ENCODE data around the gene PRKN. TPM values are rescaled to one million over a fixed set of nuclear protein-coding genes. Genes with fewer than 3 reads are reported as not detected.

The PRKN gene
- total and polyA plus RNA-seq, 2 experiments from 2014 or later: 2.3 to 3.9 TPM

DNA sequence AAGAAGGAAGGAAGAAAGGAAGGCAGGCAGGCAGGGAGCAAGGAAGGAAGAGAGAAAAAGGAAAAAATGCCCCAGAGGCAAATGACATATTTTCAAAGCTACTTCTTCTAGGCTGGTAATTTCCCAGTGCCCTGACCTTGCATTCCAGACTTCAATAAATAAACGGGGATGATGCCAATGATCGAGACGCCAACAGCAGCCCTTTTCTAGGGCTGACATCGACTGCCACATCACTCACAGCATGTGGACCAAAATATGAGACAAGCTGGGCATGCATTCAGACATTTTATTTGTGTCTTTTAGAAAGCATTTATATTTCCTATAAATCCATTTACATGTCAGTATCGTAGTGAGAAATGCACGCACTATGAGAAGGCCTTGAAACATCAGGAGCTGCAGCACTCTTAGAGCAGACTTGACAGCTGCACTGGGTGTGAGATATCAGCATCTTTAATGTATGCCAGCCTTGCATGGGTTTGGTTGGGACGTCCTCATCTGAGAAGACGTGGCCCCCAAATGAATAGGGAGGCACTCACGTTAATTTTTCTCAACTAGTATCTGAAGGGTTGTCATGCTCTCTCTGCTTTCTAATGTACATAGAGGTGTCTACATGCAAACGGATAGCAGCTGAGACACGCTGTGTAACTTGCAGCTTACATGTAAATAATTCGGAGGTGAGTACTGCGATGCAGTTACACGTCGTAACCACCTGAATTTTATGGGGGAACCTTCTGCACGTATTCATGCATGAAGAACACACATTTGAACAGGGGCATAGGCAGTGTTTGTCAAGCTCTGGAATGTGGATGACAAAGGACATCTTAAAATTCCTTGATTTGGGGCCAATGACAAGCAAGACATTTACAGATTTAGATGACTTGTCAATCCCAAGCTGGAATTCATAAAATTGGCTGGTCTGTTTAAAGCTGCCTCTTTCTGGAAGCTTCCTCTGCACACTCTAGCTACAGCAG, 1304.6 kb downstream of the PRKN start:
- no peak for DNase-seq (ENCODE audit: low spot score)
- Histone ChIP-seq H3K4me1 (ENCODE audit: insufficient read depth) (no peaks in the 10 kb centered on the region), H3K27ac (no peak overlapping the region), H3K4me3 (no peak overlapping the region), H3K36me3 (replicated peaks; ENCODE audit: insufficient read depth, low read depth) (no peaks in the 10 kb centered on the region), H3K9me3 (ENCODE audit: low read depth) (no peaks in the 10 kb centered on the region), H4K20me1 (ENCODE audit: insufficient read depth, poor library complexity, severe bottlenecking) (no peaks in the 10 kb centered on the region), H3K4me2 (no peak overlapping the region), H3K27me3 (no peaks in the 10 kb centered on the region), H2AFZ (no peak overlapping the region), H3K79me2 (no peaks in the 10 kb centered on the region), H3K9me2 (replicated peaks; ENCODE audit: insufficient read depth) (no peaks in the 10 kb centered on the region)
- WGBS (ENCODE audit: low lambda C conversion rate, missing lambda C conversion rate): 79% methylated on average over 16 of the region's 16 CpGs
- TF ChIP-seq EZH2 (IDR thresholded peaks at IDR 0.05; ENCODE audit: borderline replicate concordance) (no peak), EZH2phosphoT487 (IDR thresholded peaks at IDR 0.05; ENCODE audit: low read depth, severe bottlenecking, unreplicated experiment) (no peak)
- TF ChIP-seq, protein P1, sequence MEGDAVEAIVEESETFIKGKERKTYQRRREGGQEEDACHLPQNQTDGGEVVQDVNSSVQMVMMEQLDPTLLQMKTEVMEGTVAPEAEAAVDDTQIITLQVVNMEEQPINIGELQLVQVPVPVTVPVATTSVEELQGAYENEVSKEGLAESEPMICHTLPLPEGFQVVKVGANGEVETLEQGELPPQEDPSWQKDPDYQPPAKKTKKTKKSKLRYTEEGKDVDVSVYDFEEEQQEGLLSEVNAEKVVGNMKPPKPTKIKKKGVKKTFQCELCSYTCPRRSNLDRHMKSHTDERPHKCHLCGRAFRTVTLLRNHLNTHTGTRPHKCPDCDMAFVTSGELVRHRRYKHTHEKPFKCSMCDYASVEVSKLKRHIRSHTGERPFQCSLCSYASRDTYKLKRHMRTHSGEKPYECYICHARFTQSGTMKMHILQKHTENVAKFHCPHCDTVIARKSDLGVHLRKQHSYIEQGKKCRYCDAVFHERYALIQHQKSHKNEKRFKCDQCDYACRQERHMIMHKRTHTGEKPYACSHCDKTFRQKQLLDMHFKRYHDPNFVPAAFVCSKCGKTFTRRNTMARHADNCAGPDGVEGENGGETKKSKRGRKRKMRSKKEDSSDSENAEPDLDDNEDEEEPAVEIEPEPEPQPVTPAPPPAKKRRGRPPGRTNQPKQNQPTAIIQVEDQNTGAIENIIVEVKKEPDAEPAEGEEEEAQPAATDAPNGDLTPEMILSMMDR (IDR thresholded peaks at IDR 0.05; ENCODE audit: poor library complexity): no peak

DNA sequence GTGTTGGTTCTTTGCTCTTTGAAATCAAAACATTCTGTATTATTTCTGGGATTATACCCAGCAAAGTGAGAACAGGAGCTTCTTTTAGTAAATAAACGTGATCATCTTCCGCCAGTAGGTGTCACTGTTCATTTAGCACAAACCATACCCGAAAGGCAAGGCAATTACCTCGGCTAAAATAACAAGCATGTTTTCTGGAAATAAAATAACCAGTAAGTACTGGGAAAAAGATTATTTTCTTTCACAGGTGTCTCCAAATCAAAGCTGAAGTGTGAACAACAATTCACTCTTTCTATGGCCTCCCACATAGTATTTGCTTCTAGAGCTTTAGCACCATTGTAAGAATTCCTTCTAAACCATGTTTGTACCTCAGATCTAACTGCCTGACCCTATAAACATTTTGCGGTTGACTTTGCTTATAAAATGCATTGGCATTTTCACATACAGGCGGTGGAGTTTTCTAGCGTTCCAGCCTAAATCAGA, 1309.1 kb downstream of the PRKN start:
- H3K4me1 ChIP-seq (ENCODE audit: insufficient read depth): peaks cover 8% of the 10 kb centered on the region
- H3K4me2 ChIP-seq: no peak overlapping the region
- 14% methylated on average over 7 of the region's 7 CpGs for WGBS (ENCODE audit: low lambda C conversion rate, missing lambda C conversion rate)

DNA sequence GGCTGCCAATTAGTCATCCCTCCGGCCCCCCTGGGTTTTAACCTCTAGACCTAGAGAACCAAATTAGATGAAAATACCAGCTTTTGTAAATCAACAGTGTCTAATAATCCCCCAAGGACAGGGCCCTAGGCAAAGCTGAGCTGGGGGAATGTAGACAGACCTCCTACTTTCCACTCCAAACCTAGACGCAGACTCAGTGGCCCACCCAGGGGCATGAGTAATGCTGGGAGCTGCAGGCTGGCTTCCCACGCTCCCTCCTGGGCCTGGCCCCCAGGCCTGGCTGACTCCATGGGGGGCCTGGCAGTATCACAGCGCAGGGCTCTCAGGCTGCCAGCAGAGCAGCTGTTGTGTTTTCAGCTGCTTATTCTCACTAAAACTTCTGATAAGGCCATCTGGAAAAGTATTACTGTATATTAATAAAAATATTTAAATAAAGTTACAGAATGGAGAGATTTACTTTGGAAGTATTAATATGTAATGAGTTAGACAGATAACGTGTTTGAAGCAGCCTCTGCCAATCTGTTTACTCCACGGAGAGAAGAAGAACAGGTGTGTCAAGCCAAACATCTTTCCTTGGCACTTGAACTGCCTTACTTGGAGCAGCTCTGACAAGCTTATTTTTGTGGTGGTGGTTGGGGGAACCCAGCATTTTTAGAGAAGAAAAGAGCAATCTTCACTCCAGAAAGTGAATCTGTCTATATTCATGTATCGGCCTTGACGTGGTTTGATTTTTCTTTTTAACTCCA, 1309.7 kb downstream of the PRKN start:
- H3K9me3 ChIP-seq (ENCODE audit: low read depth): no peaks in the 10 kb centered on the region
- TF ChIP-seq, protein P1 (IDR thresholded peaks at IDR 0.05; ENCODE audit: poor library complexity): no peak
- TF ChIP-seq EZH2 (IDR thresholded peaks at IDR 0.05; ENCODE audit: borderline replicate concordance) (no peak), EZH2phosphoT487 (IDR thresholded peaks at IDR 0.05; ENCODE audit: low read depth, severe bottlenecking, unreplicated experiment) (no peak)
- WGBS (ENCODE audit: low lambda C conversion rate, missing lambda C conversion rate): 27% methylated on average over 8 of the region's 8 CpGs
- H3K4me2 ChIP-seq: peak overlapping the region; percentile 32
- no peaks in the 10 kb centered on the region for H4K20me1 ChIP-seq (ENCODE audit: insufficient read depth, poor library complexity, severe bottlenecking)
- no peaks in the 10 kb centered on the region for H3K9me2 ChIP-seq (replicated peaks; ENCODE audit: insufficient read depth)
- no peaks in the 10 kb centered on the region for H3K36me3 ChIP-seq (replicated peaks; ENCODE audit: insufficient read depth, low read depth)
- no peak overlapping the region for H3K27ac ChIP-seq
- H3K27me3 ChIP-seq: no peaks in the 10 kb centered on the region
- DNase-seq (ENCODE audit: low spot score): peak; percentile 49
- H2AFZ ChIP-seq: no peak overlapping the region
- no peak overlapping the region for H3K4me3 ChIP-seq
- no peaks in the 10 kb centered on the region for H3K79me2 ChIP-seq
- peaks cover 8% of the 10 kb centered on the region for H3K4me1 ChIP-seq (ENCODE audit: insufficient read depth)

More for the DNA sequence above, 1309.1 kb downstream of the PRKN start:
- Histone ChIP-seq H2AFZ (no peak overlapping the region), H3K9me3 (ENCODE audit: low read depth) (no peaks in the 10 kb centered on the region), H3K9me2 (replicated peaks; ENCODE audit: insufficient read depth) (no peaks in the 10 kb centered on the region), H3K27me3 (no peaks in the 10 kb centered on the region), H4K20me1 (ENCODE audit: insufficient read depth, poor library complexity, severe bottlenecking) (no peaks in the 10 kb centered on the region), H3K79me2 (no peaks in the 10 kb centered on the region), H3K4me3 (no peak overlapping the region), H3K27ac (no peak overlapping the region), H3K36me3 (replicated peaks; ENCODE audit: insufficient read depth, low read depth) (no peaks in the 10 kb centered on the region)
- TF ChIP-seq EZH2 (IDR thresholded peaks at IDR 0.05; ENCODE audit: borderline replicate concordance): no peak
- TF ChIP-seq, protein P1 (IDR thresholded peaks at IDR 0.05; ENCODE audit: poor library complexity): peak; percentile 84
- peak; percentile 86 for DNase-seq (ENCODE audit: low spot score)
